A549 (cell line): ENCODE results near the gene PCGF3.

Experiments used
- CEBPB ChIP-seq, 2 experiments: fragments of >200 bp in 1 of 2; sonication (Bioruptor Twin) in 1 of 2; formaldehyde crosslinking in 1 of 2; IDR thresholded peaks; 2 replicates each; pipeline ENCODE4 v1.6.1; 2012 to 2016
- TF ChIP-seq, protein P1 (sequence below): fragments of >200 bp; sonication (Bioruptor Twin); formaldehyde crosslinking; IDR thresholded peaks from 3 replicates; pipeline ENCODE4 v1.5.1; 2016

- TF ChIP-seq, protein P1, sequence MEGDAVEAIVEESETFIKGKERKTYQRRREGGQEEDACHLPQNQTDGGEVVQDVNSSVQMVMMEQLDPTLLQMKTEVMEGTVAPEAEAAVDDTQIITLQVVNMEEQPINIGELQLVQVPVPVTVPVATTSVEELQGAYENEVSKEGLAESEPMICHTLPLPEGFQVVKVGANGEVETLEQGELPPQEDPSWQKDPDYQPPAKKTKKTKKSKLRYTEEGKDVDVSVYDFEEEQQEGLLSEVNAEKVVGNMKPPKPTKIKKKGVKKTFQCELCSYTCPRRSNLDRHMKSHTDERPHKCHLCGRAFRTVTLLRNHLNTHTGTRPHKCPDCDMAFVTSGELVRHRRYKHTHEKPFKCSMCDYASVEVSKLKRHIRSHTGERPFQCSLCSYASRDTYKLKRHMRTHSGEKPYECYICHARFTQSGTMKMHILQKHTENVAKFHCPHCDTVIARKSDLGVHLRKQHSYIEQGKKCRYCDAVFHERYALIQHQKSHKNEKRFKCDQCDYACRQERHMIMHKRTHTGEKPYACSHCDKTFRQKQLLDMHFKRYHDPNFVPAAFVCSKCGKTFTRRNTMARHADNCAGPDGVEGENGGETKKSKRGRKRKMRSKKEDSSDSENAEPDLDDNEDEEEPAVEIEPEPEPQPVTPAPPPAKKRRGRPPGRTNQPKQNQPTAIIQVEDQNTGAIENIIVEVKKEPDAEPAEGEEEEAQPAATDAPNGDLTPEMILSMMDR = no peak
- no peak for TF ChIP-seq CEBPB (IDR thresholded peaks at IDR 0.05)
These were observed 24.5 kb upstream of the PCGF3 start for GRCh38 chr4:680928-681645.
